ENCODE measurements around the gene LNX1.

DNA sequence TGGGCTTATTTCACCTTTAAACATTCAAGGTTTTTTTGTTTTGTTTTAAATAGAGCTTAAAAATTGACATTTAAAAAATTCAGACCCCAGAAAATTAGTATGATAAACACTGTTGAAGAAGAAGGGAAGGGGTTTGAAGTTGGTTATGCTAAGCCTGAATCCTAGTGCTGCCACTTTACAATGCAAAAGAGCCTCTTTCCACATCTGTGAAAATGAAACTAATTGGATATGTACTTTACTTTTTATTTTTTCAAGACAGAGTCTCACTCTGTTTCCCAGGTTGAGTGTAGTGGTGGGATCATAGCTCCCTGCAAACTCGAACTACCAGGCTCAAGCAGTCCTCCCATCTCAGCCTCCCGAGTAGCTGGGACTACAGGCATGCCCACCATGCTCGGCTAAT lies 172.1 kb downstream of the LNX1 start:
- TF ChIP-seq, protein P1, sequence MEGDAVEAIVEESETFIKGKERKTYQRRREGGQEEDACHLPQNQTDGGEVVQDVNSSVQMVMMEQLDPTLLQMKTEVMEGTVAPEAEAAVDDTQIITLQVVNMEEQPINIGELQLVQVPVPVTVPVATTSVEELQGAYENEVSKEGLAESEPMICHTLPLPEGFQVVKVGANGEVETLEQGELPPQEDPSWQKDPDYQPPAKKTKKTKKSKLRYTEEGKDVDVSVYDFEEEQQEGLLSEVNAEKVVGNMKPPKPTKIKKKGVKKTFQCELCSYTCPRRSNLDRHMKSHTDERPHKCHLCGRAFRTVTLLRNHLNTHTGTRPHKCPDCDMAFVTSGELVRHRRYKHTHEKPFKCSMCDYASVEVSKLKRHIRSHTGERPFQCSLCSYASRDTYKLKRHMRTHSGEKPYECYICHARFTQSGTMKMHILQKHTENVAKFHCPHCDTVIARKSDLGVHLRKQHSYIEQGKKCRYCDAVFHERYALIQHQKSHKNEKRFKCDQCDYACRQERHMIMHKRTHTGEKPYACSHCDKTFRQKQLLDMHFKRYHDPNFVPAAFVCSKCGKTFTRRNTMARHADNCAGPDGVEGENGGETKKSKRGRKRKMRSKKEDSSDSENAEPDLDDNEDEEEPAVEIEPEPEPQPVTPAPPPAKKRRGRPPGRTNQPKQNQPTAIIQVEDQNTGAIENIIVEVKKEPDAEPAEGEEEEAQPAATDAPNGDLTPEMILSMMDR (IDR thresholded peaks at IDR 0.05), result no peak
- TF ChIP-seq POLR2A (IDR thresholded peaks at IDR 0.05), result no peak
- TF ChIP-seq EP300 (IDR thresholded peaks at IDR 0.05), result no peak

Data from sigmoid colon (tissue), 4 donors.